Measurements from ENCODE around the gene NQO1. TPM values are rescaled to one million over a fixed set of nuclear protein-coding genes. Genes with fewer than 3 reads are reported as not detected.
A peak's percentile ranks its signal among the peaks of the same experiment; 100 is the strongest.

NQO1 gene
- total RNA-seq, 1 donor from 2014 or later = 74.5 TPM

DNA sequence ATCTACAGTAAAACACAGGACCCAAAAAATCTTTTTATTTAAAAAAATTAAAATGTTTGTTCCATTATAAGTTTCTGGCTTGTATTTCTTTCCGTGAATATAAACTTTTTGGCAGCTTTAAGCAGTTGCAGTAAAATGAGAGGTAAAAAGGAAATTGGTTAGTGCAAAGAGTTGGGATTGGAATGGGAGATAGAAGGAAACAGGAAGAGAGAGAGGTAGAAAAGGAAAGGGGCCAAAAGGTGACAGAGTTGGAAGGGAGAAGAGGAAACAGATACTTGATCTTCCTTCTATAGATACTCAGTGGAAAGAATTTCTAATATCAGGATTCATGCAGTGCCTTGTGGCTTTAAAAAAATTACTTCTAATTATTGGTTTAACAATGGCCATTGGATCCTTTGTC lies 63.5 kb downstream of the NQO1 start:
- TF ChIP-seq, protein P1, sequence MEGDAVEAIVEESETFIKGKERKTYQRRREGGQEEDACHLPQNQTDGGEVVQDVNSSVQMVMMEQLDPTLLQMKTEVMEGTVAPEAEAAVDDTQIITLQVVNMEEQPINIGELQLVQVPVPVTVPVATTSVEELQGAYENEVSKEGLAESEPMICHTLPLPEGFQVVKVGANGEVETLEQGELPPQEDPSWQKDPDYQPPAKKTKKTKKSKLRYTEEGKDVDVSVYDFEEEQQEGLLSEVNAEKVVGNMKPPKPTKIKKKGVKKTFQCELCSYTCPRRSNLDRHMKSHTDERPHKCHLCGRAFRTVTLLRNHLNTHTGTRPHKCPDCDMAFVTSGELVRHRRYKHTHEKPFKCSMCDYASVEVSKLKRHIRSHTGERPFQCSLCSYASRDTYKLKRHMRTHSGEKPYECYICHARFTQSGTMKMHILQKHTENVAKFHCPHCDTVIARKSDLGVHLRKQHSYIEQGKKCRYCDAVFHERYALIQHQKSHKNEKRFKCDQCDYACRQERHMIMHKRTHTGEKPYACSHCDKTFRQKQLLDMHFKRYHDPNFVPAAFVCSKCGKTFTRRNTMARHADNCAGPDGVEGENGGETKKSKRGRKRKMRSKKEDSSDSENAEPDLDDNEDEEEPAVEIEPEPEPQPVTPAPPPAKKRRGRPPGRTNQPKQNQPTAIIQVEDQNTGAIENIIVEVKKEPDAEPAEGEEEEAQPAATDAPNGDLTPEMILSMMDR (IDR thresholded peaks at IDR 0.05; ENCODE audit: insufficient read depth, low read depth, low read length) = no peak
- no peak for TF ChIP-seq EZH2 (IDR thresholded peaks at IDR 0.05; ENCODE audit: insufficient read depth, low read length)
- Mint-ChIP-seq H3K36me3 (ENCODE audit: low read depth, unreplicated experiment) (peaks cover 5% of the 10 kb centered on the region), H3K27me3 (ENCODE audit: low read depth, unreplicated experiment) (no peaks in the 10 kb centered on the region), H3K4me3 (ENCODE audit: unreplicated experiment) (peak overlapping the region; percentile 31), H3K4me1 (ENCODE audit: low read depth, unreplicated experiment) (no peaks in the 10 kb centered on the region), H3K9me3 (ENCODE audit: unreplicated experiment) (no peaks in the 10 kb centered on the region), H3K27ac (ENCODE audit: unreplicated experiment) (peak overlapping the region; percentile 14)
- Histone ChIP-seq H2AFZ (ENCODE audit: low read depth, low read length) (no peak overlapping the region), H3K4me1 (ENCODE audit: insufficient read depth, low read length) (no peaks in the 10 kb centered on the region), H3K27ac (ENCODE audit: low read depth, low read length) (no peak overlapping the region), H3K27me3 (ENCODE audit: insufficient read depth, low read length) (no peaks in the 10 kb centered on the region), H4K20me1 (ENCODE audit: insufficient read depth, low read length) (no peaks in the 10 kb centered on the region), H3K4me3 (ENCODE audit: insufficient read depth, low read depth, low read length) (no peak overlapping the region), H3K79me2 (ENCODE audit: insufficient read depth, low read length) (no peaks in the 10 kb centered on the region), H3K4me2 (ENCODE audit: low read length) (no peak overlapping the region), H3K9me3 (ENCODE audit: insufficient read depth, low read depth, low read length) (no peaks in the 10 kb centered on the region), H3K36me3 (ENCODE audit: insufficient read depth, low read length) (peaks cover 18% of the 10 kb centered on the region), H3K9ac (ENCODE audit: low read length) (no peak overlapping the region)
- no peak for FAIRE-seq
- no peak for DNase-seq (ENCODE audit: low read depth)

DNA sequence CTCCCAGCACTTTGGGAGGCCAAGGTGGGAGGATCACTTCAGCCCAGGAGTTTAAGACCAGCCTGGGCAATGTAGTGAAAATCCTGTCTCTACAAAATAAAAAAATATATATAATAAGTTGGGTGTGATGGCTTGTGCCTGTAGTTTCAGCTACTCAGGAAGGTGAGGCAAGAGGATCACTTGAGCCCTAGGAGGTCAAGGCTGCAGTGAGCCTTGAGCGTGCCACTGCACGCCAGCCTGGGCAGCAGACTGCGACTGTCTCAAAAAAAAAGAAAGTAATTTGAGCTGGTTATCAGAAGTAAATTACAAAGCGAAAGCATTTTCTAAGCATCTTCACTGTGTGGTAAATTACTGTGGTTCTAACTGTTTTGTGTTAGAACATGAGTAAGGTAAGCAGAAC lies 66.2 kb downstream of the NQO1 start:
- no peaks in the 10 kb centered on the region for H3K27me3 Mint-ChIP-seq (ENCODE audit: low read depth, unreplicated experiment)
- Histone ChIP-seq H3K79me2 (ENCODE audit: insufficient read depth, low read length) (no peaks in the 10 kb centered on the region), H3K4me3 (ENCODE audit: insufficient read depth, low read depth, low read length) (no peak overlapping the region), H3K4me1 (ENCODE audit: insufficient read depth, low read length) (no peaks in the 10 kb centered on the region), H3K9me3 (ENCODE audit: insufficient read depth, low read depth, low read length) (no peaks in the 10 kb centered on the region), H2AFZ (ENCODE audit: low read depth, low read length) (no peak overlapping the region), H3K27ac (ENCODE audit: low read depth, low read length) (no peak overlapping the region), H3K4me2 (ENCODE audit: low read length) (no peak overlapping the region), H3K36me3 (ENCODE audit: insufficient read depth, low read length) (peaks cover 23% of the 10 kb centered on the region), H3K9ac (ENCODE audit: low read length) (no peak overlapping the region), H4K20me1 (ENCODE audit: insufficient read depth, low read length) (no peaks in the 10 kb centered on the region), H3K27me3 (ENCODE audit: insufficient read depth, low read length) (no peaks in the 10 kb centered on the region)
- no peak overlapping the region for H3K4me3 Mint-ChIP-seq (ENCODE audit: unreplicated experiment)
- H3K9me3 Mint-ChIP-seq (ENCODE audit: unreplicated experiment) = no peaks in the 10 kb centered on the region
- no peak for TF ChIP-seq EZH2 (IDR thresholded peaks at IDR 0.05; ENCODE audit: insufficient read depth, low read length)
- TF ChIP-seq, protein P1 (IDR thresholded peaks at IDR 0.05; ENCODE audit: insufficient read depth, low read depth, low read length) = no peak
- DNase-seq (ENCODE audit: low read depth) (no peak), FAIRE-seq (no peak)
- no peaks in the 10 kb centered on the region for H3K4me1 Mint-ChIP-seq (ENCODE audit: low read depth, unreplicated experiment)
- H3K36me3 Mint-ChIP-seq (ENCODE audit: low read depth, unreplicated experiment) = peaks cover 5% of the 10 kb centered on the region
- H3K27ac Mint-ChIP-seq (ENCODE audit: unreplicated experiment) = no peak overlapping the region

Other genes with a start within 250 kb of the NQO1 start
- gene NFAT5, start 160.6 kb downstream of the NQO1 start, total RNA-seq = 79.1 and 96.2 TPM in 2 replicates
- gene NOB1, start 28.4 kb upstream of the NQO1 start, total RNA-seq = 41.9 and 46.0 TPM in 2 replicates
- gene WWP2, start 35.8 kb upstream of the NQO1 start, total RNA-seq = 26.4 and 28.7 TPM in 2 replicates
- gene CLEC18A, start 224.8 kb upstream of the NQO1 start, total RNA-seq = 3.4 and 5.7 TPM in 2 replicates

Measured in astrocyte (in vitro differentiated cells and primary cell).